K562 (cell line): ENCODE measurements around the gene HAPSTR1. TPM values are rescaled to one million over a fixed set of nuclear protein-coding genes. Genes with fewer than 3 reads are reported as not detected.
A peak's percentile ranks its signal among the peaks of the same experiment; 100 is the strongest.

Experiments
- ARID1B ChIP-seq: fragments of 450-650 bp; IDR thresholded peaks from 2 replicates; pipeline ENCODE4 v1.6.1; 2016; ENCODE audit warnings: antibody characterized with exemption, mild to moderate bottlenecking, inconsistent platforms
- BHLHE40 ChIP-seq: IDR thresholded peaks from 2 replicates; pipeline ENCODE4 v1.6.1; 2011; ENCODE audit warnings: low read length, improper control_type of control experiment
- CCAR2 ChIP-seq: fragments of 200-400 bp; formaldehyde crosslinking; IDR thresholded peaks from 2 replicates; pipeline ENCODE4 v1.6.1; 2017; ENCODE audit warnings: mild to moderate bottlenecking, low read depth, low read length
- CSDE1 ChIP-seq, 2 experiments: fragments of 450-650 bp; IDR thresholded peaks; 2 replicates each; pipeline ENCODE4 v1.6.1; 2016; ENCODE audit warnings: mild to moderate bottlenecking in 1 of 2
- DPF2 ChIP-seq: fragments of 450-650 bp; IDR thresholded peaks from 2 replicates; pipeline ENCODE4 v1.6.1; 2016
- HLTF ChIP-seq: fragments of 450-650 bp; IDR thresholded peaks from 2 replicates; pipeline ENCODE4 v1.6.1; 2016
- HNRNPLL ChIP-seq: fragments of 200-400 bp; formaldehyde crosslinking; IDR thresholded peaks from 2 replicates; pipeline ENCODE4 v1.6.1; 2017; ENCODE audit warnings: low read length, low read depth, mild to moderate bottlenecking; ENCODE audit not compliant: poor library complexity, severe bottlenecking
- PCBP2 ChIP-seq: fragments of 200-400 bp; formaldehyde crosslinking; IDR thresholded peaks from 2 replicates; pipeline ENCODE4 v1.6.1; 2018; ENCODE audit warnings: low read length, low read depth, mild to moderate bottlenecking, moderate library complexity; ENCODE audit not compliant: poor library complexity, severe bottlenecking
- RREB1 ChIP-seq: fragments of 250-450 bp; sonication (Bioruptor Pico); IDR thresholded peaks from 2 replicates; pipeline ENCODE4 v1.4.0; 2020
- SIRT6 ChIP-seq: IDR thresholded peaks from one replicate; pipeline ENCODE4 v1.6.1; 2012; ENCODE audit warnings: low read depth, mild to moderate bottlenecking, control low read depth, inconsistent platforms, low read length, moderate library complexity
- SLC30A9 ChIP-seq: fragments of 250-450 bp; sonication (Bioruptor Pico); IDR thresholded peaks from 2 replicates; pipeline ENCODE4 v1.8.0; 2022; ENCODE audit warnings: mild to moderate bottlenecking, moderate library complexity
- SP1 ChIP-seq: sonication (generic); formaldehyde crosslinking; IDR thresholded peaks from 2 replicates; pipeline ENCODE4 v1.8.1; 2022; ENCODE audit warnings: mild to moderate bottlenecking, missing genetic modification reagents
- SRSF7 ChIP-seq: fragments of 200-400 bp; formaldehyde crosslinking; optimal IDR thresholded peaks from 2 replicates; pipeline ENCODE3; 2017; ENCODE audit warnings: mild to moderate bottlenecking, low read depth, low read length
- TRIM24 ChIP-seq, 2 experiments: fragments of 450-650 bp; IDR thresholded peaks; 2 replicates each; pipeline ENCODE4 v1.6.1; 2016
- ZBTB11 ChIP-seq, 3 experiments: fragments of 200-800 bp in 1 of 3; fragments of 250-450 bp in 1 of 3; fragments of 450-650 bp in 1 of 3; sonication (Bioruptor Pico) in 1 of 3; sonication (Bioruptor generic) in 1 of 3; formaldehyde crosslinking in 1 of 3; IDR thresholded peaks; 2 replicates each; pipeline versions ENCODE4 v1.6.1 to v1.8.0; 2016 to 2022; ENCODE audit warnings: mild to moderate bottlenecking in 2 of 3, missing genetic modification characterization in 2 of 3, missing compliant biosample characterization in 1 of 3, moderate library complexity in 1 of 3
- ZNF232 ChIP-seq: sonication (generic); formaldehyde crosslinking; IDR thresholded peaks from 2 replicates; pipeline ENCODE4 v1.8.0; 2022; ENCODE audit warnings: mild to moderate bottlenecking, missing genetic modification reagents
- ZNF280B ChIP-seq: fragments of 250-450 bp; sonication (Bioruptor Pico); IDR thresholded peaks from 2 replicates; pipeline ENCODE4 v1.5.1; 2021; ENCODE audit warnings: mild to moderate bottlenecking
- polyA plus RNA-seq, 8 experiments: library from polyadenylated mRNA; depleted of rRNA in 4 of 8; stranded (reverse) in 5 of 8; unstranded in 3 of 8; fragments of >200 nt; fragmentation: Nextera tagmentation in 2 of 8; fragmentation: Illumina TruSeq in 1 of 8; extraction: Ambion mirVana in 2 of 8; extraction: Trizol in 1 of 8; gene quantifications; 2 replicates each; pipeline versions ENCODE4 v1.2.1 to v1.2.3, GENCODE V29; 2011 to 2014; ENCODE audit warnings: inconsistent platforms in 1 of 8, missing spikeins in 1 of 8
- total RNA-seq, 7 experiments: library from RNA; depleted of rRNA in 6 of 7; stranded (reverse); fragments of >200 nt in 6 of 7; fragmentation: Illumina TruSeq in 2 of 7; extraction: Trizol in 2 of 7; gene quantifications; 2 replicates each; pipeline versions ENCODE4 v1.2.1 to v1.2.3, GENCODE V29; 2011 to 2021; ENCODE audit warnings: low replicate concordance in 1 of 7

The HAPSTR1 gene
- total and polyA plus RNA-seq, 9 of the 15 experiments (the other 6 are each of a cell fraction or from before 2014, with no cell fraction given) = 10.8 to 67.9 (median 36.5) TPM

GRCh38 chr16:9090960-9091866 lies at the start of gene HAPSTR1 (continued):
- TF ChIP-seq ZNF280B (CRISPR knock-in tag) (no peak), DPF2 (peak; percentile 33; the same call in 1 of the 2 replicates), RREB1 (CRISPR knock-in tag) (no peak), SP1 (peak; percentile 86), ZBTB11 (CRISPR knock-in tag; IDR thresholded peaks at IDR 0.05) (no peak), ZNF232 (CRISPR knock-in tag) (peak; percentile 77; the same call in 1 of the 2 replicates), HLTF (0 out of 2 replicates have a peak, but pooled peaks have one; percentile 37), ARID1B (peak; percentile 44), CCAR2 (no peak), SLC30A9 (CRISPR knock-in tag) (no peak), SRSF7 (no peak), SIRT6 (no peak), HNRNPLL (peak; percentile 33), CSDE1 (IDR thresholded peaks at IDR 0.05) (peak in 1 of 2 experiments; percentile 44; a peak in 1 of 4 replicates), BHLHE40 (peak; percentile 96), PCBP2 (no peak), TRIM24 (IDR thresholded peaks at IDR 0.05) (0 out of 4 replicates have a peak, but pooled peaks of 1 of the 2 experiments have one; percentile 17)
